C1 segment of cervical spinal cord (tissue), 14 donors: Measurements from ENCODE around the gene SYNJ1.
"Not testable (repeated sequence)": the region's sequence is repeated elsewhere in the genome, so short reads cannot be mapped to it uniquely, and the experiment has no call there.

Experiments
- DNase-seq, 14 donors: peaks; one replicate each; lab custom pipeline; 2025; lab: John Stamatoyannopoulos, UW

The SYNJ1 gene

DNA sequence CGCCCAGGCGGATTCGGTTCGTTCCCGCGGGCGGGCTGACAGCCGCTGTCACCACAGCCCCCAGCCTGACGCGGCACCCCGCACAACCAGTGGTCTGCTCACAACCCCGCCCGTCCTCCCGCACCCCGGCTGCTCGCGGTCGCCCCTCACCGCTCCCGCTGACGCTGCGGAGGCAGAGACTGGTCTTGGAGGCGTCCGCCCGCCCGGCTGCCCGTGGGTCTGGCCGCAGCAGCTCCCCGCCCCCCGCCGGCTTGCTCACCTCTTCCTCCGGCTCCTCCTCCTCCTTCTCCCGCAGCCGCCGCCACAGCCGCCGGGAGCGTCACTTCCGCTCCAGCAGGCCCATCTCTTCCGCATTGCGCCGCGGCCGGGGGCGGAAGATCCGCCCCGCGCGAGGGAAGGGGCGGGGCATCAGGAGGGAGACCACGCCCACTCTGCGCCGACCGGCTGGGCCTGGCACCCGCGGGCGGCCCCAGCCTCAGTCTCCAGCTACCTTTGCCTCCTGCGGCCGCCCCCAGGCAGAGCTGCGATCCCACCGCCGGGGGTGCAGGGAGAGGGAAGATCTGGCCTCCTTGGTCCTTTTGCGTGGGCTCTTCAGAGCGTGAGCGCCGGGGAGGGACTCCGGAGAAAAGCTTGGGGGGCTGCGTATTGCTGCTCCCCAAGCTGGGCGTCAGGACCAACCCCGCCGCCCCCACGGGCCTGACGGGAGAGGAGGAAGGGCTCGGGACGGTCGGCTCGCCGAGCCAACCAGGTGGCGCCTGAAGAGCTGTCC lies at the start of gene SYNJ1:
Gene SYNJ1 (minus strand): TSS at position 327 of the 769 bp plus-strand sequence. CDS start 1,118 bp downstream, outside the sequence.
- DNase-seq, result peak; percentile 53 to 97 (median 90)

- DNase-seq, result no peak
Observed at GRCh38 chr21:32777269-32777668, 49.5 kb upstream of the SYNJ1 start.

DNA sequence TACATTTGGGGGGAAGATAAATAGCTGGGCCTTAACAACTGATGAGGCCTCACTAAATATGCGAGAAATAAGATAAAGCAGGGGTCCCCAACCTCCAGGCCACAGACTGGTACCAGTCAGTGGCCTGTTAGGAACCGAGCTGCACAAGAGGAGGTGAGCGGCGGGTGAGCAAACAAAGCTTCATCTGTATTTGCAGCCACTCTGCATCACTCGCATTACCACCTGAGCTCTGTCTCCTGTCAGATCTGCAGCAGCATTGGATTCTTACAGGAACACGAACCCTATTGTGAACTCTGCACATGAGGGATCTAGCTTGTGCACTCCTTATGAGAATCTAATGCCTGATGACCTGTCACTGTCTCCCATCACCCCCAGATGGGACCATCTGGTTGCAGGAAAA lies 48.9 kb upstream of the SYNJ1 start:
- DNase-seq, result no peak

- not testable (repeated sequence) for DNase-seq
Observed at GRCh38 chr21:32773048-32773344, 45.2 kb upstream of the SYNJ1 start.

DNA sequence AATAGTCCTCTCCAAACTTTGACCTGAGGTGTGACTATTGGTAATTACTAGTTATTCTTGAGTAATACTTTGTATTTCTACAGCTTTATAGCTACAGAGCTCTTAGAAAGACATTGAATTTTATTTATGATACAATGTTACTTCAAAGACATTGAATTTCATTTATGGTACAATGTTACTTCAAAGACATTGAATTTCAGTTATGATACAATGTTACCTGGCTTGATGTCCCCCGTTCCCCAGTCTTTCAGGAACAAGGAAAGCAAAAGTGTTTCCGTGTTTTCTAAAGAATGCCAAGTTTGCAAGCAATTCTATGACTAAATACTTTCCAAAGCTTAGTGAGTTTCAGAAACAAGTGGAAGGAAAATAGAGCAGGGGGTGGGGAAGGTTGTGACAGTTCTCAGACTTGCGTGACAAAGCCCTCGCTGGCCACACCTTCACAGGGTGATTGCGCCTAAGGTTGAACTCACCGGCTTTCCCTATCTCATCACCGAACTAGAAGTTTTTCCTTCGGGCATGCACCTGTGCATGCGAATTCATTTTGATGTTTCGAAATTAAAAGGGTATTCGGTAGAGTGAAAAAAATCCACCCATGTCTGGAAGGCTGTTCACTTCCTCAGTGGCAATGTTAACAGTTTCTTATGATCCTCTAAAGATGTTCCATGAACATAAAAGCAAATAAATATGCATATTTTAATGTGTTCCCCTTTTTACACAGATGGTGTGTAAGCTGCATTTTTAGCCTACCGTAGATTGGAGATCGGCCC lies 44.7 kb upstream of the SYNJ1 start:
- DNase-seq, result peak in 5 of 14 donors; percentile 9 to 26 (median 12)

DNA sequence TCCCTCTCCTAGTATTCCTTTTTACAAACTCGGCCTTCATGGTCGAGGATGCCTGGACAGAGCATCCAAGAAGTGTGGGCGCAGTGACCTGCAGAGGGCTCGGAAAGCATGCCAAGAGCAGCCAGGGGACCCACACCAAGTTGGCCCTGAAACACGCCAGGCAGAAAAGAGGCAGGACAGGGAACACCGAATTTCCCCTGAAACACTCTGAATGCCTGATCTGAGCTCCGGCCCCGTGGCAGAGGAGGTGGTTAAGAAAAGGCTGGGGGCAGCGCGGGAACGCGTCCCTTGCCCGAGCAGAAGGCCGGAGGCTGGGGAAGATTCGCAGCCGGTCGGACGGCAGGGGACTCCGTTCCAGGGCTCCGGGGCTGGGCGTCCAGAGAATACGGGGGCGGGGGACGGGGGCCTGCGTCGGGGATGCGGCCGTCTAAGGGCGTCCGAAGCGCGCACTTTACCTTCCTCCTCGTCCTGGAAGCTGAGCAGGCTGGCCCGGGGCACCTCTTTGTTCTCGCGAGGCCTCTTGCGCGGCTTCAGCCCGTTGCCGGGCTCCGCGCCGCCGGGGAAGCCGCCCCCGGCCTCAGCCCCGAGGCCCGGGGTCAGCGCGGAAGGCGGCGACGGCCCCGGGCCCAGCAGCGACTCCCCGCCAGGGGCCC lies 43.2 kb upstream of the SYNJ1 start:
- peak in 6 of 14 donors; percentile 17 to 78 (median 45) for DNase-seq

DNA sequence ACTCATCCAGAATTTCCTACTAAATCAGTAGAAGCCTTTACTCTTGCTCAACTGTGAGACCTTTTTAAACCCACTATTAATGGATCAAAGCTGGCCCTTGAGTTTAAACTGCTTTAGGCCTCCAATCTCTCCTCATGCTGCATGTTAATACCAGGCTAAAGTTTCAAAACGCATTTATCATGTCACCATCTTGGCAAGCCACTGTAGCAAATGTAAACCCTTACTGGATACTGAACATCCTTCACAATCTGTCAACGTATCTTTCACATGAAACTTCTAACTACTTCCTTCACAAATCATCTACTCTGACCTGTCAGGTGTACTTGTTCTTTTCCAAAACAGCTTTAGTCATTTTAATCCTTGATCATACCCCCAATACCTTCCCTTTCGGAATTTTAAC lies 40.7 kb upstream of the SYNJ1 start:
- DNase-seq, result no peak

- DNase-seq, result no peak
Observed at GRCh38 chr21:32765058-32765457, 37.2 kb upstream of the SYNJ1 start.

DNA sequence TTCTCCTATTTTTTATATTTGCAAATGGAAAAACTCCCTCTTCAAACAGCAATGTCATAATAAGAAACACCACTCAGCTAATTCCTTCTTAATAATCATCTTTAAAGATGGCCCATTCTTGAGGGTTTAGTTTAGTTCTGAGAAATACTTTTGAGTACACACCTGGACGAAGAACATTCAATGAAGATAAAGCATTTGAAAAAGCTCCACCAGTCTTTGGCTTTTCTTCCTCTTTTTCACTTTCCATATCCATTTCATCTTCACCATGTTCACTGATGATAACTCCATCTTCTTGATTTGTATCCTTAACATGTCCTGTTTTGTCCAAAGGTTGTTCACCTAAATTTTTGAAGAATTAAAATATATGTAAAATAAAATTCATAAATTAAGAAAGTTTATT lies 36.4 kb upstream of the SYNJ1 start:
- no peak for DNase-seq

GRCh38 chr21:32757804-32758203 lies 30.0 kb upstream of the SYNJ1 start:
- DNase-seq, result no peak

DNA sequence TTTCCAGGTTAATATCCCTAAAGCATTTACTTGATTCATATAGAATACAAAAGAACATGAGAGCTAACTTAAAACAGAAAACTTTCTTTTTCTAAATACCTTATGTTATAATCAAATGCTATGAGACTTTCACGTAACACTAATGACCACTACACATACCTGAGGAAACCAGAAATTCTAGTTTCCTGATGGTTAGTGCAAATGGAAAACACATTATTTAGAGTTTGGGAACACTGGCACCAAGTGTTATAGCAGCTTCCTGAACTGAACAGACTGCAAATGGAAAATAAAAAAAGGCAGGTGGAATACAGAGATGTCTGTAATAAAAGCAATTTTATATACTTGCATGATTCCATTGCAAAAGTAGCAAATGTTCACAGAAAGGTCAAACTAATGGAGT lies 28.3 kb upstream of the SYNJ1 start:
- DNase-seq, result no peak

- no peak for DNase-seq
Observed at GRCh38 chr21:32753818-32754585, 26.2 kb upstream of the SYNJ1 start.

- no peak for DNase-seq
Observed at GRCh38 chr21:32750405-32750804, 22.6 kb upstream of the SYNJ1 start.

- no peak for DNase-seq
Observed at GRCh38 chr21:32749662-32750061, 21.8 kb upstream of the SYNJ1 start.

DNA sequence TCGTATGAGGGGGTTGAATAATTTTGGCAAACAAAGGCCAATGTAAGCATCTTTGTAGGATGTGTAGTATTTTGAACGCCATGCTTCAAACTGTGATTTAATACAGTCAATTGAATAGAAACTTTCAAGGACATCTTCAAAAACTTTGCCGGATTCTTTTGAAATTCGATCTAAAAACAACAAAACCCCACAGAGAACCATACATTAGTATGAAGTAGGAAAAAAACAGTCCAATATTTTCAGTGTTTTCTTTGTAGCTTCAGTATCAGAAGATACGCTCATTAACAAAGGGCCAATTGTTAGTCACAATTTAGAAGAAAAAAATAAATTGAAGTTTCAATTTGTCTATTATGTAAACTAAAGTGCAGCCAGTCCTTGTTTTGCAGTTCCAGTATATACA lies 20.7 kb upstream of the SYNJ1 start:
- no peak for DNase-seq

DNA sequence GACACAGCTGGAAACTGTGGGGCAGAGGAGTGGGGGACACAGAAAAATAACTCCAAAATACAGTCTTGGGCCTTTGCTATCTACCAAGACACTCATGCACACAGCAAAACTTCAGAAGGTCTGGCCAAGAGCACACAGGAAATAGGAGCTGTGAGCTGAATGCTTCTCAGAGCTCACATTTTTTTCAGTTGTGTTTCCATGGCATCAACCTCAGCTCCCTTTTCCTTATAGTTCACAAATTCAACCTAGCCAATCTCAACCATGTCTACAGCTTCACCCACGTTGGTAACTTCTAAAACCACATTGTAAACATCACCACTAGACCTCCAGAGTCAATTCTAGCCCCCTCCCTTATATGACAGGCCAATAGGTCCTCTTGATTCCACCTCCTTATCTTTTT lies 19.6 kb upstream of the SYNJ1 start:
- no peak for DNase-seq

GRCh38 chr21:32746711-32747110 lies 18.9 kb upstream of the SYNJ1 start:
- not testable (repeated sequence) for DNase-seq

GRCh38 chr21:32742396-32742795 lies 14.6 kb upstream of the SYNJ1 start:
- DNase-seq, result no peak

GRCh38 chr21:32741336-32741735 lies 13.5 kb upstream of the SYNJ1 start:
- no peak for DNase-seq

DNA sequence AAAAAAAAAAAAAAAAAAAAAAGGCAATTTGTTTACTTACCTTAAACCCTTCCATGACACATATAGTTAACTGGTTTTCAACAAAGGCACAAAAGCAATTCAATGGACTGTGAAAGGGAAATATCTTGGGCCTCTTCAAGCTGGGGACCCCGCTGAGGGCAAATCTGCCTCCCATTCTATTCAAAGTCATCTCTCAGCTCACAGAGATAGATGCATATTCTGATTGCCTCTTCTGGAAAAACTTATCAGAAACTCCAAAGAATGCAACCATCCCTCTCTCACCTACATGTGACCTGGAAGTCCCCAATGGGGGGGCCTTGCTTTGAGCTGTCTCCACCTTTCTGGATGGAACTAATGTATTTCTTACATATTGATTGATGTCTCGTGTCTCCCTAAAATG lies 12.1 kb upstream of the SYNJ1 start:
- no peak for DNase-seq

DNA sequence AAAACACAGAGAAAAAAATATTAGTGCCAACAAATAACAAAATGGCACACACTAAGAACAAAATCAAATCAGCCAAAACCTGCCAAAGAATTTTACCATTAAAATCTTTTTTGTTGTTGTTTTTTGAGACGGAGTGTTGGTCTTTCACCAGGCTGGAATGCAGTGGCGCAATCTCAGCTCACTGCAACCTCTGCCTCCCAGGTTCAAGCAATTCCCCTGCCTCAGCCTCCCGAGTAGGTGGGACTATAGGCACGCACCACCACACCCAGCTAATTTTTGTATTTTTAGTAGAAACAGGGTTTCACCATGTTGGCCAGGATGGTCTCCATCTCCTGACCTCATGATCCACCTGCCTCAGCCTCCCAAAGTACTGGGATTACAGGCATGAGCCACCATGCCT lies 8.3 kb upstream of the SYNJ1 start:
- DNase-seq, result not testable (repeated sequence)

DNA sequence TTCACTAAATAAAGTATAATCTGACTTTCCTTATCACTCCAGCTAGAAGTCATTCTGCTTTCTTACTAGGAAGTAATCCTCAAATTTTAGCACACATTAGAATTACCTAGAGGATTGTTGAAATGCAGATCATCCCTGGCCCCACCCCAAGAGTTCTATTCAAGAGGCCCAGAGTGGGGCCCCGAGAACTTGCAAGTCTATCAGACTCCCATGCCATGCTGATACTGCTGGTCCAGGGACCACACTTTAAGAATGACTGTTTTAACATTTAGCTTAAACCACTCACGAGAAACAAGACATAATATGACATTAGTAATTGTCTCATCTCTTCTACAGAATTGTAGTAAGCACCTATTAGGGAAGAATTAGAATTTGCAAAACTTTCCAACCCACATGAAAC lies 7.7 kb upstream of the SYNJ1 start:
- no peak for DNase-seq
